HG03066 (cell line): ENCODE results near the gene COL5A2.

ENCODE experiments used
- ATAC-seq: cut with Tn5 transposase; IDR thresholded peaks from one replicate; pipeline ENCODE4 v1.9.1; 2021; ENCODE audit warnings: low read depth; ENCODE audit not compliant: unreplicated experiment

Gene COL5A2

DNA sequence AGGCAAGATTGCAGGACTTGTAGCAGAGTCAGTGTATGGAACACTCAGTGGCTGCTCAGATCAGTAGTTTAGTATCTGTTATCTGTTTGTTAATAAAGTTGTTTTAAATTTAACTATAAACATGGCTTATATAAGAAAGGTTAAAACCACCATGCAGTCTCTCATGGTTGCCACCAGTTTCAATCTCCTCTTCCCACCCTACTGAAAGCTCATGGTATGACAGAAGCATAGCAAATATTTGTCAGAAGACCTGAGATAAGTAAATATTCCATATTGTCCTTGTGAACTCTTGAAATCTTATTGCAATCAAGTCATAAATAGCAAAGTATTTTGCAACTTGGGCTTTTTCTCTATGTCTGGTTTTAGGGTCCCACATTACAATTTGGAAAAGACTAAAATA is 2.1 kb upstream of the COL5A2 start:
- ATAC-seq: no peak

DNA sequence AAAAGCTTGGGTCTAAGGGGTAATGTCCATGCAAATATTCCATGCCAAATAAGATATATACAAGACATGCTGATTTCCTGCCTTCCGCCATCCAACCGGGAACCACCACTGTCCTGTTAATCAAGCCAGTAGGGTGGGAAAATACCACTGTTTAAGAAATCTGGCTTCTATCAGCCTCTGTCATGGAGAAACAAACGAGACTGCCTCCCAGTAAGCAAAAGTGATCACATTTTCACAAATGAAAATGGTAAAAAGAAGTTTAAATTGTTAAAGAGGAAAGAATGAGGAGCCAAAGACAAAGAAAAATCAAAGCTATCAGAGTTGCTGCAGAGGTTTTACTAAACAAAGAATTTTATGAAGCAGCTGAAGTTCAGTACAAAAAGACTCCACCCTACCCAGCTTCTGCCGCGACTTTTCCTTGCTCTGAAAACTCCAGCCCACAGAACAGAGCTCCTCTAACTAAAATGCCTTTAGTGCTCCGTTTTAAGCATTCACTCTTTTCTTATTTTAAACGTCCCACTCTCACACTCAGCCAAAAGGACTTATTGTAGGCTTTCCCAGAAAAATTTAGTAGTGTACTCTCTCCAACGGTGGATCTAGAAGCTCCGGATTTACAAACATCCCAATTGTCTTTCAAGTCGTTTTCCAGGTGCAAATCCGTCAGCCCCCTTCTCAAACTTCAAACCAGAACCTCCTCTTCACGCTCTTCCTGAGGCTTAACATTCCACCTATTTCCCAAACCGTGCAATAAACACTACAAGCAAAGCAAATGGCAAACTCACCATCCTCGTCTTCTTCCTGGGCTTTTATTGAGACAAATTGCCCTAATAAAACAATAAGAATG is 613 bp downstream of the COL5A2 start:
- no peak for ATAC-seq

GRCh38 chr2:189178054-189178453 is 1.5 kb downstream of the COL5A2 start:
- no peak for ATAC-seq

DNA sequence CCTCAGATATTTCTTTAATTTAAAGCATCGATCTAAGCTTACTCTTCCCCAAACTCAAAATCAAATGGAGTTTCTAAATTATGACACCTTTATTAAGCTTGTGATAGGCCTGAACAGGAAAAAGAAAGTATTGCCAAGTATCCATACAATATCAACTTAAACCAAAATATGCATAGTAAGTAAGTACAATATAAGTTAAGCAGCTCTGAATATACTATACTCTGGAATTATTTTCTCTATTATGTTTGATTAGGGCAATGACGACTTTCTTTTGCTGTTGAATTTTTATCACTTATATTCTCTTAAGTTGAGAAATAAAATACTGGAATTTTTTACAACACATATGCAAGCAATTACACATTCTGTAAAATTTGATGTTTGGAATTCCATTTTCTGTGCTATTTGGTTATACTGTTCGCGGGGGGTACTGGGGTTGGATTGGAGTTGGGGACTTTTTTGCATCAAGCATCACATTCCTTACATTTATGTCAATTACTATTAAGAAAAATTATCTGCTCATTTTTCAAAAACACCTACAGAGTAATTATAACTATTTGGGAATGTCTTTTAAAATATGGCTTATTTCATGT is 2.2 kb downstream of the COL5A2 start:
- no peak for ATAC-seq

DNA sequence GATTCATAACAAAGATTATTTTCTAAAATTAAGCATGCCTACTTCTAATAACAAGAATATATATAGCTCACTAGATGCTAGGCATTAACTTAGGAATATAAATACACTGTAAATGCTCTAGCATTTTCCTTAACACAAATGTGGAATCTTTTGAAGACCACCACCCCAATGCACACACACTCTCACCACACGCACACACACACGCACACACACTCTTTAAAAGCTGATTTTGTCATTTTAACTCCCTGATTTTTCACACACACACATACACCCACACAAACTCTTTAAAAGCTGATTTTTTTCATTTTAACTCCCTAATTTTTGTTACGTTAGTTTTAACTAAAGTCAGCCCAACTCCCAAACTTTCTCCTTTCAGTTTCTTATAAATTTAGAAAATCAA is 3.0 kb downstream of the COL5A2 start:
- no peak for ATAC-seq

DNA sequence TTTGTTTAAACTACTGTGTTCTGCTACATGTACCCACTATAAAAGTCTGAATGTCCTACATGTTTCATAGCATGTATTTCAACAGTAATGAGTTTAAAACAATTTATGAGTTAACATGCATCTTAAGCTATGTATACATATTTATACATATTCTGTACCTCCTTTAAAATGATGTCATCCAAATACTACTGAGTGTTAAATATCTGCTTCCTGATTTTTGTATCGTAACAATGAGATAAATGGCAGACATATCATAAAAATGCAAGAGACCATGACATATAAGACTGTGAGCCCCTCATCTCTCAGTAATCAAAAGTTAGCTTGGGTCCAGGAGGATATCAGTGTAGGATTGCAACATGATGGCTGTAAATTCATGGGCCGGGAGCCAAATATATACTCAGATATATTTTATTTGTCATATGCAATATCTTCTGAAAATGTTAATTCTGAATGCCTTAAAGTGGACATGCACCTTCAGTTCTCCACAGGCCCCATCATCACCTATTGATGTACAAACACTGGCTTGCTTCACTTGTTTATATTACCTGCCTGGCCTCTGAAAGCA is 3.6 kb downstream of the COL5A2 start:
- ATAC-seq: no peak

- no peak for ATAC-seq
Measured at GRCh38 chr2:189171956-189172609, 7.5 kb downstream of the COL5A2 start.

DNA sequence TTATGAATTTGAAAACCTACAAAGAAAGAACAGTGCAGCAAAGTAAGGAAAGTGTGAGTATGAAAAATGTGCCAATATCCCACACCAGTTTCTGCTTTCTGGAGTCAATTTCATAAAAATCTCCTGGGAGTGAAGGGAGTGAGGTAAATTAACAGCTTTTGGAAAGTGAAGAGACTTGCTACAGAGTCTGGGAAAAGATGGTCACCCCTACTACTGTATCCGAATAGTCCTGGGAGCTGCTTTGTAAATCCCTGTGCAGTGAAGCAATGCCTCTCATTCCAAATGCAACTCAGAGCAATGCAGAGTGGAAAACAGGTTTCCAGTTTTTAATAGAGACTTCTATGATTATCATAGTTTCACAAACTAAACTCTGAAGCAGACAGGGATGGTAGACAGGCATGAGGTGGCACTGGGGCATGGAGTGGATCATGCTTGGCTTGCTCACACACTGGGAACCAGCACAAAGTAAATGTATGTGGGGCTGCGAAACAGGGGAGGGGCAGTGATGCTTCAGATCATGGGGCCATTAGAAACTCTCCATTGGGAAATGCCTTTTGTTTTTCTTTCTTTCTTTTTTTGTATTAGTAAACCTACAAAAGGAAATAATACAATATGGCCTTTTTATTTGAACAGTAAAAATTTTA is 10.6 kb downstream of the COL5A2 start:
- ATAC-seq: no peak

GRCh38 chr2:189165656-189166380 is 13.7 kb downstream of the COL5A2 start:
- no peak for ATAC-seq

DNA sequence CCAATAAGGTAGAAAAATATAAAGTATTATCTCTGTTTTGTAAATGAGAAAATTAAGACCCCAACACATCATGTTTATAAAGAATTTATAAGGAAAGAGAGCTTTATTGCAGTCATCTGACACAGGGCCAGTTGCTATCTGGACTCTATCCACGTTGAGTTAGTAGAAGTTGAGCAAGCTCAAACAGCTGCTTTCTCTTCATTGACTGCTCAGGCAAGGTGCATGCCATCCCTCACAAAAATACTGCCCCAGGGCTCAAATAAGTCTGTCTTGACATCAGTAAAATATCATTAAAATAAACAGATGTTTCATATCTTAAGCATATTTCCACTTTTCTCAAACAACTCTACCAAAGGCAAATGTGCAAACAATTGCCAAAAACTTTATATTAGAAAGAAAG is 14.8 kb downstream of the COL5A2 start:
- ATAC-seq: no peak

- ATAC-seq: no peak
Measured at GRCh38 chr2:189163889-189164288, 15.7 kb downstream of the COL5A2 start.

DNA sequence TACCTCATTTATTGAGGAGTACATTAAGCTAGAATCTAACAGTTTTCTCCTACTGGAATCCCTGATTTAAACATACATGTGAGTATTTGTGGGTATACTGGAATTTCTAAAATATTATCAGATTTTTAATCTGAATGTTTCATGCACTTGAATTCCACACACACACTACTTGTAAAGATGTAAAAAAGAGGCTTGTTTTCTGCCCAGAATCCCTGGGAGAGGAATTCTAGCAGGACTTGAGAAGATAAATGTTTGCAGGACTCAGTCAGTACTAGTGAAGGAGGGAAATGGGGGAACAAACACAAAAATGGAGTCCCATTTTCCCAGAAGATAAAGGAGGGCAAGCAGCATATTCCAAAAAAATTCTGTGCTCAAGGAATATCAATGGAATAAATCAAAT is 17.0 kb downstream of the COL5A2 start:
- ATAC-seq: no peak

DNA sequence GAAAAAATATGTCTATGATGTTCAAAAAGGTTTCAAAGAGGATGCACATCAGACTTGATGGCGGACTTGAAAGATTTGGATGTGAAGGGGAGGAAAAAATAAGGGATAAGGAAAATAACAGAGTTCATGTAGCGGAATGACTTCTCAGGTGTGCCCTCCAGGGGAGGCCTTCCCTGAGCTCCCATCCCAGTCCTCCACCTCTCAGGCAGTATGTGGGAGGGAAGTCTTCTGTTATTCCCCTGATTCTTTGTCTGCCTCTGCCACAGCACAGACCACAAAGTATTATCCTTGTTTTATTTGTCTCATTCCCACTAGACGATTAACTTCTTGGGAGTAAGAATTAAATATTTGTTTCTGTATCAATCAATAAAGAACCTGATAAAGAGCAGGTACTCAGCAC is 17.7 kb downstream of the COL5A2 start:
- no peak for ATAC-seq

DNA sequence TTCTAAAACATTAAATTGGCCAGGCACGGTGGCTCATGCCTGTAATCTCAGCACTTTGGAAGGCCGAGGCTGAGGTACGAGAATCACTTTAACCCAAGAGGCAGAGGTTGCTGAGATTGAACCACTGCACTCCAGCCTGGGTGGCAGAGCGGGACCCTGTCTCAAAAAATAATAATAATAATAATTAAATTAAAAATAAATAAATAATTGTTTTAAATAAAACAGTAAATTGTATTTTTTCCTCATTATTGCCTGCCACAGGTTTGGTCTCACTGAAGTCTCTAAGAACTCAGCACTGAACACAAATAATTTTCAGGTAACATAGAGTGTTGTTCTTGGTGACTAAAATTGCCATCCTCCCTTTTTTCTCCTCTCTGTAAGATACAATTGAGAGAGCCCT is 19.8 kb downstream of the COL5A2 start:
- no peak for ATAC-seq

DNA sequence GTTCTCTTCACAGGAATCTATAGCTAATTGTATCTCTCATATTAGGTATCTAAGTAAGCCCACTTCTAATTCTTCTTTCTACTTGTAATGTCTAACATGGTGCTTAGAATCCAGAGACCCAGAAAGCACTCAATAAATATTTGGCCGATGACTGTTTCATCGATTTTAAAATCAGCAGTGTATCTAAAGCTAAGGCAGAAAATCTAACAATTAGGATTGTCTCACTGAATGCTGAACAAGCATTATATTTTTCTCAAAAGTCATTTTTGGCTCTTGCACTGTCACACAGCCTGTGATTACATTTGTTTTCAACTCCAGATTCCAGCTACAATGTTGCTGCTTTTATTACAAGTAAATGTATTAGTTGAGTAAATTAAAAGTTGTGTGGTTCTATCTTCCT is 20.3 kb downstream of the COL5A2 start:
- ATAC-seq: no peak

GRCh38 chr2:189157939-189158338 is 21.6 kb downstream of the COL5A2 start:
- ATAC-seq: no peak

DNA sequence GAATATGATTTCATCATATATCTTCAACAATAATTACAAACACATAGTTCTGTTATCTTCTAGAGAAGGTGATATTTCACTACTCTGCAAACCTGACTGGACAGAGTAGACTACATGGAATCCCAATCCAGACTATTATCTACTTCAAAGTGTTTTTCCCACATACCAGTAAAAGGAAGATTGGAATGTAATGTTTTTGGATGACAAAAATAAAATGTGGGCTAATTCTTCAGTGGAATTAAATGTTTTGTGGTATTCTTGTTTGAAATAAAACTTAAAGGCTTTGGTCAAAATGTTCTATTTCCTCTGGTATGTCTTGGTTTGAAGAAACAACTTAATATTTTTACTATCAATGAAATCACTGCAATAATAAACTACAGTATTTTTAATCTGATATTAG is 22.1 kb downstream of the COL5A2 start:
- ATAC-seq: no peak

GRCh38 chr2:189155795-189156194 is 23.8 kb downstream of the COL5A2 start:
- no peak for ATAC-seq

- no peak for ATAC-seq
Measured at GRCh38 chr2:189153619-189154018, 25.9 kb downstream of the COL5A2 start.

- ATAC-seq: no peak
Measured at GRCh38 chr2:189152483-189152882, 27.1 kb downstream of the COL5A2 start.
